Activated CD4-positive, alpha-beta T cell treated with anti-CD3 and anti-CD28 coated beads, Interleukin-2, amount 50 U/mL, for 48 hours (primary cell): Measurements from ENCODE around the gene OCA2.
"Not testable (repeated sequence)": the region's sequence is repeated elsewhere in the genome, so short reads cannot be mapped to it uniquely, and the experiment has no call there.

Source experiments
- DNase-seq, 2 experiments: peaks; one replicate each; pipeline ENCODE4 v3.0.0-alpha.2; 2020

OCA2 gene

DNA sequence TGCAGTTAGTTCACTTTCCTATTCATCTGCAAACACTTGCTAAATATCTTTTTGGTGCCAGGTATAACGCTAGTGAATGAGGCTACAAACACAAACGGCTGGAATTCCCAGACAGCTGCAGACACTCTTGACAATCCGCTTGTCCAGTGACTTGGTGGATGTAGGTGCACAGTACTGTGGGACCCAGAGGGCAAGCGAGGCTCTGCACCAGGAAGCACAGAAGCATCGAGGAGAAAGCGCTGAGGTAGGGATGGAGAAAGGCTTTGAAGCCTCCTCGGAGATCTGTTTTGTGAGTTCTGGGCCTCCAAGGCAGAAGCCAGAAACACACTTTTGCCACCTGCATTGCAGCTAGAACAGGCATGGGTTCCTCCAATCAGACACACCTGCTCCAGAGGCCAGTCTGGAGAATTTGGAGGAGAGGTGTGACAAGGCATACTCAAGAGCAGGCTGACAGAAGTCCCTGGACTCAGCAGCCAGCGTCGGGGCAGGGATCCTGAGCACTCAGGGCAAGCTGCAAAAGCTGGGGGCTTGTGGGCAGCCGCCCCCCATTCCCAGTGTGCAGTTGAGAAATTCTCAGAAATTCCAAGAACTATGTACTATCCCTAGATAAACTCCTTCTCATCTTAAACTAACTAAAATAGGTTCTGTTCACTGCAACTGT, 232.5 kb downstream of the OCA2 start:
- no peak for DNase-seq

DNA sequence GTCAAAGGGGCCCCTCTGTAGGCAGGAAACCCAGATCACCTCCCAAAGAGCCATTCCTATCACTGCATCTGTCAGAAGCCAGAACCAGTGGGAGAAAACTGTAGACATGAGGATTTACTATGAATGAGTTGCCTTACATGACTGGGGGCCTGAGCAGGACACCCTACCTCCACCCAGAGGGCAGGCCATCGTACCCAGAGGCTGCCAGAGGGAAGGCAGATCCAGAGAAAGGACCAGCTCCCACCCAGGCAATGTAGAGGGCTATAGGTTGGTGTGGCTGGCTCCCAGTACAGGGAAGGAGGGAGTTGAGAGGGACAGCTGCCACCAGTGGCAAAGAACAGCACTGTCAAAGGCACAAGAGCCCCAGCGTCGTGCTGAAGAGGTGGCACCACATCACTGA, 233.2 kb downstream of the OCA2 start:
- DNase-seq = no peak

DNA sequence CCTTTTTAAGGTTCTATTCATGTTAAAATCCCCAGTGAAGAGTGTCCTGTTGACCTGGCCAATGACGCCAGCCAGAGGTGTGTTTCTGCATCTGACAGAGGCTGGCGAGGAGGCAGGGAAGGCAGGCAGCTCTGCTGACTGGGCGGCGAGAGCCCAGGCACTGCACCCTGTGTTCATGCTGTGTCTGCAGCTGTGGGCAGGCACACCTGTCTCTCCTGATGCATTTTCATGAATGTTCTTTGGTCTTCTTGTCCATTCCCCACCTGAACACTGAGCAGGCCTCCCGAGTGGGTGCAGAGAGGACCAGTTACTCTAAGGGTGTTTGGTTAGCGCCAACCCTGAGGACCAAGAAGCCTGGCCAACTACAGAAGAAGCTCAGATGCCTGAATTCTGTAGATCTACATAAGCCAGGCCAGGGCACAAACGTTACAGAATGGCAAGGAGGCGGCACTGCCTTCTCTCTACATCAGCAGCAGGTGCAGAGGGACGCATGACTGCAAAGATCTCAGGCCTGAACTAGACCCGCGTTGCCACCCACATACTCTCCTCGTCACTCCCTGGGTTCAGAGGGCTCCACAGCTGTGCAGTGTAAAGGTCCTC, 233.7 kb downstream of the OCA2 start:
- no peak for DNase-seq

DNA sequence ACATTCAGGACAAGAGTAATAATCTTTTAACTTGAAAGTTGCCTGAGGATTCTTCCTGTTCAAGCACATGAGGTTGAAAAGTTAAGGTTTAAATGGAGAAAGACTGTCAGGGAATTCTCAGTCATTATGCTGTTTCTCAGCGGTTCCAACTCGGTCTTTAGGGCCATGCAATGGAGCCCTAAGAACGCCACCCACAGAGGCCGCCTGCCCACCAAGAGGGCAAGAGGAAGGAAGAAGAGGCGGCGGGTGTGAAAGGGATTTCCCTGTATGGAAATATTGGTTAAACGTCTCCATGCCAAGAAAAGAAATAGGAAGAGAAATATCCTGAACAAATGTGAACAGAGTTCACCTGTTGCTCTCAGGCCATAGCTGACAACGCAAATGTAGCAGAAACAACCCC, 234.4 kb downstream of the OCA2 start:
- DNase-seq = no peak

DNA sequence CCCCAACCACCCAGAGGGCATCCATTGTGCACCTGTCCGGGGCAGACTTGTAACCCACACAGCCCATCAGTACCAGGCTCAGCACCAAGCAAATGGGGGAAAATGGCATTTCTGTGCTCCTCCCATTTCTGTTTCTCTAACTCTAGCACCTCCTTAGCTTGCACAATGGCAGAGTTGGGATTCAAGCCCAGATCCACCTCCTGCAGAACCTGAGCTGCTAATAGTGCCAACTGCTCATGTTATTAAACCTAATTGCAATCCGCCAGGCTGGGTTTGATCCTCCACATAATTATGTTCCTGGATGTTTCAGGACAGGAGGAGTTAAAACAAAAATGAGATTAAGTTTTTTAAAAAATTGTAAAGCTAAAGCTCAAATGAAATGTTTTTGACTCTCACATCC, 235.0 kb downstream of the OCA2 start:
- no peak for DNase-seq

DNA sequence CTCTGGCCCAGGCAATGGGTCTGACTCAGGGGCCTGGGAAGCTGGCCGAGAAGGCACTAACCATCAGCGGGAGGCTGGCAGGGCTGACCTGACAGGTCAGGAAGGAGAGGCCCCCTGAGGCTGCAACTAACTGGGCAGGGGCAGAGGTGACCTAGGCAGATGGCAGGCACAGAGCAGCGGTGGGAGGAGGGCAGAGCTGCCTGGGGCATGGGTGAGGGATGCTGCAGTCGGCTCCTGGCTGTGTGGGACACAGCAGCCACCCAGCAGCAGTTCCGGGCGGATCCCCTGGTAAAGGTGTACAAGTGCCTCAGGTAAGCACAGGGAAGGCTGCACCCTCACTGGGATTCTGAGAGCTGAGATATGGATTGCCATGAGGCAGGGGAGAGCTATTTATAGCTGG, 236.1 kb downstream of the OCA2 start:
- DNase-seq = no peak

DNA sequence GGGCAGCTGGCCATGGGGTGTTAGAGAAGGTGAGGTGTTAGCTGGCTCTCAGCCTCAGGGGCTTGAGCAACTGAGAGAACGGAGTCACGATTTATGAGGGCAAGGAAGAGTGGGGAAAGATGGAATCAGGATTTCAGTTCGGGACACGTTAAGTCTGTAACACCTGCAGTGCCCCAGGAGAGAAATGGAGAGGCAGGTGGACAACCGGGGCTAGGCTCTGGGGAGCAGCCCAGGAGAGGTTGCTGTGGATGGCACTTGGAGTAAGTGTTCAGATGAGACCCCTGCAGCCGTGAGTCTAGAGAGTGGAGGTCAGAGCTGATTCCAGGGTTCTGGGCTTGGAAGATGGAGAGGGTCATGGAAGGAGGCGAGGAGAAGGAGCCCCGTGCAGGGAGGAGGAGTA, 237.9 kb downstream of the OCA2 start:
- no peak for DNase-seq

DNA sequence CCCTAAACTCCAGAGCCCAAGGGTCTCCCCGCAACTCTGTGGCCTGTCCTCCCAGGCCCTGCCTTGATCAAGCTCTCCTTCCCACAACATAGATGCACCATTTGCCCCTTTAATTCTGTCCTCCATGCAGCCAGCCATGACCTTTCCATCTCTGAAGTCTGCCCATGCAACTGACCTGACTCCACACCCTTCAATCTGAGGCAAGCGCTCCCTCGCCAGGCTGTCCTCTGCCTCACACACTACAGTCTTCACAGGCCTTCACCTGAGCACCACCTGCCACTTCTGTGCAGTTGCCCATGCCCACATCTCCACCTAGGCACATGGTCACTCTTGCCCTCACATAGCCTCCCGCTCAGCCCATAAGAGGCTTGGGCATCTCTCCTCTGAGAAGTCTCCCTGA, 244.0 kb downstream of the OCA2 start:
- no peak for DNase-seq

DNA sequence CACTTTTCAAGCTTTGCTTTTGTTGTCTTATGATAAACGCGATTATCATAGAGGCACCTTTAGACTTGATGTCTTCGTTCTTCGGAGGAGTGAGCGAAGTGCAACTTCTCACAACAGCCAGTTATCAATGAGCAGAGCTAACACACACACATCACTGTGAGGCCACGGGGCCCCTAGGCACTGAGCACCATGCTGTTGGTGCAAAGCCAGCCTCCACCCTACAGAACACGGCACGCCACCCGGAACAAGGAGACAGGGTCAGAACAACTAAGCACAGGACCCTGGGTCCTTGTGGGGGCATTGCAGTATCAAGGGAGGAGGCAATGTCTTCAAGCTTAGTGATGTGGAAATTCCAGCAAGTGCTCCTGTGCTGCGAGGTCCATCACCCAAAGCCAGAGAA, 244.5 kb downstream of the OCA2 start:
- no peak for DNase-seq

DNA sequence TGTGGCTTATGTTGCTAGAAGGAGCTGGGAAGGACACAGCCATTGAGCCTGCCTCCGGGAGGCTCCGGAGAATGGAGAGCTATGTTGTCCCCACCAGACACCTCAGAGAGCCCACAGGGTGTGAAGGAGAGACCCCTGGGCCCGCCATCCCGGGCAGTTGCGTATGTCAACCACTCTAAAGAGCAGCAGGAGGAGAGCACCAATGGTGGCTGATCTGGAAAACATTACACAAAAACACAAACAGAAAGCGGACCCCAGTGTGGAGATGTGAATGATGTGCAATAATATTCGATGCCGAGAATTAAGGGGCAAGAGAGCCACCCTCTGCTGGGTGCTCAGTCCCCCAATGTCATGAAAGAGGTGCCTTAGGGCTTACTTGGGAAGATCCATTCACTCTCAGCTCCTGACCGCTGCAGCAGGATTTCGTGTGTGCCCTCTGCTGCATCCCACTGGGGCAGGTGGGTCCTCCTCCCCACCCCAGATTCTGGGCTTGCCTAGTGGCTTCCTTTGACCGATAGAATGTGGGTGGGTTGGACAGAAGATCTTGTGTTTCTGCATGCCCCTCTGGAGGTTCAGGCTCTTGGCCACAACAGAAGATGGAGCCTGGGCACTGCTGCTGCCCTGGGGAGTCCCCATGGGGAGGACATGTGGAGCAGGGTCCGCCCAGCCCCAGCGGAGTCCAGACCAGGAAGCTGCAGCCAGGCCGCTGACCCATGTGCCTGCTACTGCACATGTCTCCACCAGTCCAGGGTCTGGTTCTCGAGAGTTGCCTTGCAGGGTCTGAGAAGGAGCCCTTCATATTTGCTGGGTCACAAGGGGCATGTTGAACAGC, 245.3 kb downstream of the OCA2 start:
- DNase-seq = no peak

DNA sequence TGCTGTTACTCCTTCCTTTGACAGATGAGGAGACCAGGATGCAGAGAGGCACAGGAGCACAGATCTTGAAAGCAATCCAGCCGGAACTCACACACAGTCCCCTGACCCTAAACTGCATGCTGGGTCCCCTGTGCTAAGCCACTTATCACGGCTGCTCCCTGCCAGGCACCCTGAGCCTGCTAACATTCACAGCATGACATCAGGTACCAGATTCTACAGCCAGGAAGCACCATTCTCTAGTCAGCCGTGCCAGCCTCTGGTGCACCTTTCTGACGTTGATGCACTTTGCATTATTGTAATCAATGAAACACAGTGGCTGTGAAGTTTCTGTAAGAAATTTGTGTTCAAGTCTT, 247.3 kb downstream of the OCA2 start:
- DNase-seq = no peak

DNA sequence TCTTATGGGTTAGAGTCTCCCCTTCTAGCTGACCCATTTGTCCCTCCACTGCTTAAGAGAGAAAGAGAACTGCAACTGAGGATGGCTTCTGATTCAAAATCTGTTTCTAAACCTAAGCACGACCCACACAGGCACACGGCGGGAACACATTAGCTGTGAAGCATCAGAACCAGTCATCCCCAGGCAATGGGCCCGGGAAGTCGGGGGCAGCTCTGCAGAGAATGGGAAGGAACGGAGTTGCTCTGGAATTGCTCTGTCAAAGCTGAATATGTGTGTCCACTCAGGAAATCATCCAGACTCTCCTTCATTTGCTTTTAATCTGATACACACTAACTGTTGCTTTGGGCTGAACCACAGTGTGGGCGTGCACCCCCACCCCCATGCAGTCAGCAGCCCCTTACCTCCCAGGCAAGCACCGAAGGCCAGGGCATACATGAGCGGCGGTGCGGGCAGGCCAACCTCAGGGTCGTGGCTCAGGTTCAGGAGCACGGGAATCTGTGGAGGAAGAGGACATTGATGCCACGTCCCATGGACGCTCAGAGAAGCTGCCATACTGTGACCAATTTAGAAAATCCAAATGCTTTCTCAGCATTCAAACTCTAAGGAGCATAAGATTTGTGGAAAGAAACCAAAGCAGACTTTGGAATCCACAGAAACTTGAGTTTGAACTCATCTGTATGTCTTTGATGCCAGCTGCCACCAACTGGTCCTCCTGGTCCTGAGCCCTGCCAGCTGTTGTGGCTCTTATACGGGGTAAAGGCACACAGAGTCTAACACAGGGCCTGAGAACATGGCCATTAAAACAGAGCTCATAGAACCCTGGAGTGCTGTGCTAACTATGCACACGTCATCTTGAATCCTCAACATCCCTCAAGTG, 247.9 kb downstream of the OCA2 start:
- DNase-seq = no peak

DNA sequence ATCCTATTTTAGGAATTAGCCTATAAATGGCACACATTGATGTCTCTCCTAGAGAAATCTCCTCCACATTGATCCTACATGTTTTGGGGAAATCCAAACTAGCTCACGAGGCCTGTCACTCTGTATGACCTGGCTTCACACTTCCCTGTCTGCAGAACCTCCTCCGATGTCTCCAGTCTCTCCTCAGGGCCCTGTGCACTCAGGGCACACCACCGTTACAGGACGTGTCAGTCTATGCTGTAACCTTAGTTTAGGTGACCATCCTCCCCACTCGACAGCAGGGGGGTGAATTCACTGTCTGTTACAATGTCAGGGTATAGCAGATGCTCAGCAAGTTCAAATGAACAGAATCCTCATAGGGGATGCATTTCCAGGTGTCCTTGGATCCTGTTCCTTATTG, 249.1 kb downstream of the OCA2 start:
- no peak for DNase-seq

DNA sequence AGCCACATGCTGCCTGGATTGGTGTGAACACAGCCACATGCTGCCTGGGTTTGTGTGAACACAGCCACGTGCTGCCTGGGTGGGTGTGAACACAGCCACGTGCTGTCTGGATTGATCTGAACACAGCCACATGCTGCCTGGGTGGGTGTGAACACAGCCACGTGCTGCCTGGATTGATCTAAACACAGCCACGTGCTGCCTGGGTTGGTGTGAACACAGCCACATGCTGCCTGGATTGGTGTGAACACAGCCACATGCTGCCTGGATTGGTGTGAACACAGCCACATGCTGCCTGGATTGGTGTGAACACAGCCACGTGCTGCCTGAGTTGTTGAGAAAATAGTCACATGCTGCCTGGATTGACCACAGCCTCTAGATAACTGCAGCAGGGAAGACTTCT, 250.2 kb downstream of the OCA2 start:
- not testable (repeated sequence) for DNase-seq

DNA sequence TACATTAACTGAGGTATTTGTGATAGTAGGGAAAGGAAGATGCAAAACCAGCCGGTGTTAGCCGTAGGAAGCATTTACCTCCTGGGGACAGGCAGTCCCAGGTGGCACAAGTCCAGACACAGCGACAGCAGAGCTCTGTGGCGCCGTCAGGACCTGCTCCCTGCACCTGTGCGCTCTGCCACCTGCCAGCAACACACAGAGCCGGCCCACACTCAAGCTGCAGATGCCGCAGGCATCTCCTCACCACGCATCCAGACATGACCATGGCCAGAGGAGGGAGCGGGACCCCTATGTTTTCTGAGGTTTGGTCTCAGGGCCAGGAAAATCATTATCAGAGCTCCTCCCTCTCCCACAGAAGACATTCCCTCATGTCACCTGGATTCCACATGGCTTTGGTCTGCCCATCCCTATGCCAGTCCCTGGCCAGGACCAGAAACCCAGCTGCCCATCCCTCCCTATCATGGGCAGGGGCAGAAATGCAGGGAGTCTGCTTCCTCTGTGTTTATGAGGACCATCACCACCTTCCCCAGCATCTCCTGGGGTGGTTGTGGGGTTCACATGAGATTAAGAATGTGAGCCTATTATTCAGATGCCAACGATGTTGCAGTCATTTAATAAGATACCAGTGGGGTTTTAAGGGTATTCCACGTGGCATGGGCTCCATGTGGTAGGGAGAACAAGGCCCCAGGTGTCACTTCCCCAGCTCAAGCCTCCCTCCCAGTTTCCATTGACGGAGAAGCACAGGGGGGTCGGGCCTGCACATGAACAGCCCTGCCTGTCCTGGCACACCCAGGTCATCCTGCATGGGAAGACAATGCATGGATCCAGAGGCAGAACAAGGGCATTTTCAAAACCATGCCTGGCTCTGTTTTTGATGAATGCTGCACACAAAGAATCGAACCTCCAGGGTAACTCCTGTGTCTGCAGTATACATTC, 251.1 kb downstream of the OCA2 start:
- DNase-seq = no peak

DNA sequence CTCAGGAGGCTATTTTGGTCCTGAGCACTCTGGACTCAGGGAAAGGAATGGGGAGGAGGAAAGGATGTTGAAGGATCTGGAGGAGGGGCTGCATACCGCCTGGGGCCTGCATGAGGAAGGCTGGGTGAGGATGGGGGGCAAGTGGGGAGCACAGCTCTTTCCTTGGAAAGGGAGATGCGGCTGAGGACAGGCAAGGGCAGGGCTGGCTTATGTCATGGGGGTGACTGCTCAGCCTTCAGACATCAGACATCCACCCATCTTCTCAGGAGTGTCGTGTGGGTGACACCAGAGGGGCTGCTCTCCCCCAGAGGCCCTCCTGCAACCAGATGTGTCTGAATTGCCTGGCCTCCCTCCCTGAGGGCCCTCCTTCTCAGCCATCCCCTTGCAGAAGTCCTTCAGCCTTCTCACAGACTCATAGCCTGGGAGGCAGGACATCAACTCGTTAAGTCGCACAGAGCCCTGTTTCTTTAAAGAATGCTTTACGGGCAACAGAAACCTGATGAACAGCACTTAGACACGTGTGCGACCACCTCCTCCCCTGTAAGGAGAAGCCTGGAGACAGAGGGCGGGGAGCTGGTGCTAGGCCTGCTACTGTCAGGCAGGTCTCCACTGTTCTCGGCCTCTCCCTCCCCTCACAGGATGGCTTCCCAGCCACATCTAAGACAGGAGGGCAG, 252.3 kb downstream of the OCA2 start:
- no peak for DNase-seq

DNA sequence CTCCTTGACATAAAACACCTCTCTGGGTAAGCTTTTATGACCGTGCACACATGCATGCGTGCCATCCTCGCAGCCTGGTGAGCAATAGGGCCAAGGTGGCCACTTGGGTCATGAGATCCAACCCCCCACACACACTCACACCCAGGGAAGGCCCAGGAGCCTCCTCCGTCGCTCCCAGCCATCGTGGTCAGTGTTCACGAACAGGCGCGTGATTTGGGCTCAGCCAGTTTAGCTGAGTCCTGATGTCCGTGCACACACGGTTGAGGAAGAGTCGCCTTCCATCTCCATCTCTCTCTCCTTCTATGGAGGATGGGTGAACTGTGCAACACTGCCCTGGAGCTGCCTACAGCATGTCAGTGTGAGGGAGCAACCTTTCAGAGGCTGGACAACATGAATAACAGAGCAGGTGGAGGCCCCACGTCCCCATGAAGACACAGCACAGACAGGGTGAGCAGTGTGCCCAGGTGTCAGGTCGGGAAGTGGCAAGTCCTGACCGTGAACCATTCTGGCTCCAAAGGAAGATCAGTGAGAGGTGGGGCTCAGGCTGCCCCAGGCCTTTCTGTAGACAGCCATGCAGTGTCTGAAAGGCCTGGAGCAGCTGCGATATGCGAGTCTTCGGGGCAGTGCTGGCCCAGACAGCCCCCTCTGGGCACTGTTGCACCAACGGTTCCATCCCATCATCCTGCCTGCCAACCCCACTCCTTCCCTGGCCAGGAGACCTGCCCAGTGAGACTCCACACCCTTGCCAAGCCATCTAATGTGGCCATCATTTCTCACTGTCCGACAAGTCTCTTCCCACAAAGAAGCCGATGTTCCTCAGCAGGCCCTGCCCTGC, 253.4 kb downstream of the OCA2 start:
- DNase-seq = no peak

DNA sequence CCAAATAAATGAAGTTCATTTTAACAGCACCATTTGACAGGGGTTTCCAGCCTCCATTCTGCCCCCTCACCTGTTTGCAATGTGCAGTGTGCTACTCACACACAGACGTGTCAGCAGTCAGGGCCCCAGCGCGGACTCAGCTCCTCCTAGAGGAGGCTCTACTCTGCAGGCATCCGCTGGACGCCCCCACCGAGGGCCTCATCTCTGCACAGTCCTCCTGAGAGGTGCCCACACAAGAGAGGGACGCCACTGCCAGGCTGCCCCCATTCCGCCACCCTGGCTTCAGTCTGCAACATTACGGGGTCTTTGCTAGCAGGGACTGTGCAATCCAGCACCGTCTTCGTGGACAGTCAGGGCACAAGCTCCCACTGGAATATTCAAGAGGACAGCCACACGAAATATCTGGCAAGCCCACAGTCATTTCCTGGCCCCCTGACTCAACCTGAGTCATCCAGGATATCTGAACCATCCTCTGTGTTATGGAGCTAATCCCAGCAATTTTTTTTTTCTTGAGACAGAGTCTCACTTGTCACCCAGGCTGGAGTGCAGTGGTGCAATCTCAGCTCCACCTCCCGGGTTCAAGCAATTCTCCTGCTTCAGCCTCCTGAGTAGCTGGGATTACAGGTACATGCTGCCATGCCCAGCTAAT, 255.0 kb downstream of the OCA2 start:
- no peak for DNase-seq

DNA sequence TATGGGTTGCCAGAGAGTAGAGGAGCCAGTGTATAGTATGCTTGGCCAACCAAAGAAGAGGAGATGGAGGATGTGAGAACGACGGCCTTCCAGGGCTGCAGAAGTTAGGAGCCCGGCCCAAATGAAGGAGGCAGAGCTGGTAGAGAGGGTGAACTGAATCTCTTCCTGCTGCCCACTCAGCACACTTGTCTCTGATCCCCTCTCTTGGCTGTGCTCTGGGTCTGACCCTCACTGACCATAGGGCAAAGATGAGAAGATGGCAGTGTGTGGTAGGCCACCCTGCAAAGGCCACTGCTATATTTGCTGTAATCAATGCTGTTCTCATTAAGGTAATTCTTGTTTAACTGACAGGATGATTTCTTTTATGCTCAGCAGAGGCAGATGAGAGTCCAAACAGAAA, 256.0 kb downstream of the OCA2 start:
- no peak for DNase-seq

DNA sequence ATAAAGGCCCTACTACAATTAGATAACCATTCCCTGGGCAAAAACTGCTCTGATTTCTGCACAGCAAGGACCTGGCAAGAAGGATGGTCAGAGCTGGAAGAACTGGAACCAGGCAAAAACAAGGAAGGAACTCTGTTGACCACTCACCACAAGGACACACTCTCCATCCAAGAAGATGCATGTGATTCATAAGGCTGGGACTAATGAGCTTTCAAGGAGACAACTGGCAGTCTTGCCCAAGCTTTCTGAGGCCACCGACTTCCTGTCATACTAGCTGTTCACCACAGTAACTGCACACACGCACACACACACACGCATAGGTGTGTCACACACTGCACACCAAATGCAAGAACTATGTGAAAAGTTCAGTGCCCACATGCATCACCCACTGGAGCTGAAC, 256.6 kb downstream of the OCA2 start:
- DNase-seq = no peak
